Activated naive CD8-positive, alpha-beta T cell (primary cell): ENCODE results near the gene PNLDC1.
A peak's percentile ranks its signal among the peaks of the same experiment; 100 is the strongest.

Experiments
- H3K27ac Mint-ChIP-seq: one replicate; pipeline ENCODE4 v1.8.0; 2021; ENCODE audit warnings: mixed read lengths
- H3K27me3 Mint-ChIP-seq: one replicate; pipeline ENCODE4 v1.8.0; 2021; ENCODE audit warnings: mixed read lengths
- H3K36me3 Mint-ChIP-seq: one replicate; pipeline ENCODE4 v1.8.0; 2021; ENCODE audit warnings: mixed read lengths
- H3K4me1 Mint-ChIP-seq: one replicate; pipeline ENCODE4 v1.8.0; 2021; ENCODE audit warnings: low read depth, mixed read lengths
- H3K4me3 Mint-ChIP-seq: one replicate; pipeline ENCODE4 v1.8.0; 2021; ENCODE audit warnings: mild to moderate bottlenecking, mixed read lengths
- H3K9me3 Mint-ChIP-seq: one replicate; pipeline ENCODE4 v1.8.0; 2021; ENCODE audit warnings: low read depth, mixed read lengths

Gene PNLDC1

GRCh38 chr6:159800141-159800865 is at the start of gene PNLDC1:
TSS of gene PNLDC1 (plus strand) at chr6:159800276. CDS start at chr6:159800308, 32 bp downstream.
- Mint-ChIP-seq H3K9me3 (no peaks in the 10 kb centered on the region), H3K27ac (peak within 1 kb of the TSS; percentile 13), H3K4me3 (no peak within 1 kb of the TSS), H3K27me3 (no peaks in the 10 kb centered on the region), H3K36me3 (no peaks in the 10 kb centered on the region), H3K4me1 (peaks cover 26% of the 10 kb centered on the region)

- Mint-ChIP-seq H3K36me3 (peaks cover 3% of the 10 kb centered on the region), H3K4me3 (no peak overlapping the region), H3K27ac (no peak overlapping the region), H3K4me1 (no peaks in the 10 kb centered on the region), H3K9me3 (no peaks in the 10 kb centered on the region), H3K27me3 (no peaks in the 10 kb centered on the region)
These were observed 48.6 kb upstream of the PNLDC1 start for GRCh38 chr6:159751448-159751847.

DNA sequence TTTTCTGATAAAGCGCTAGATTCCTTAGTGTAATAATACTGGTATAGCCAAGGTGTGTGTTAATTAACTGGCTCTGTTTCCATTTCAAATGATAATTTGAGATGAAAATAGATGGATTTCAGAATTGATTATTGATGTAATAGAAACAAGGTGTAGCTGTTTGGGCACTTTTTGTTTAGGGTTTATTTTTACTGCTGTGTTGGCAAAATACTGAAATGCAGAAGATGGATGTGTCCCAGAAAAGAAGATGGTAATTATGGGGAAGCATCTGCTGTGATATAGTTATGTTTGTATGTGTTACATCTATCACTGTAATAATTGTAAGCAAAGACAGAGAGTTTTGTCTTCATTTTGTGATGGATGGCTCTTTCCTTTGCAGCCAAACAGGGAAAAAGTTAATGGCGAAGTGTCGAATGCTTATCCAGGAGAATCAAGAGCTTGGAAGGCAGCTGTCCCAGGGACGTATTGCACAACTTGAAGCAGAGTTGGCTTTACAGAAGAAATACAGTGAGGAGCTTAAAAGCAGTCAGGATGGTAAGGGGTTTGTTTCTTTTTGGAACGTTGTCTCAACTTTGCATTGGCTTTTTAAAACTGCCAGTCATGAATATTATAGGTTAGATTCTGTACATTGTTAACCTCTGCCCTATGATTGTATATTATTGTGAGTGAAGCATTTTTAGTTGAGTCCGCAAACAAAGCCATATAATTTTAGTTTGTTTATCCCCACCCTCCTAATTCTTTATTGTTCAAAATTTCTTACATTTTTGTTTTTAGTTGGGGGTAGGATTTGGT is 46.8 kb upstream of the PNLDC1 start:
- Mint-ChIP-seq H3K4me3 (no peak overlapping the region), H3K27ac (peak overlapping the region; percentile 43), H3K36me3 (peaks cover 3% of the 10 kb centered on the region), H3K27me3 (no peaks in the 10 kb centered on the region), H3K4me1 (no peaks in the 10 kb centered on the region), H3K9me3 (no peaks in the 10 kb centered on the region)

- H3K27me3 Mint-ChIP-seq = no peaks in the 10 kb centered on the region
- H3K4me1 Mint-ChIP-seq = peaks cover 4% of the 10 kb centered on the region
- H3K36me3 Mint-ChIP-seq = peaks cover 5% of the 10 kb centered on the region
- no peaks in the 10 kb centered on the region for H3K9me3 Mint-ChIP-seq
- H3K4me3 Mint-ChIP-seq = no peak overlapping the region
- H3K27ac Mint-ChIP-seq = no peak overlapping the region
These were observed 45.7 kb upstream of the PNLDC1 start for GRCh38 chr6:159754401-159754800.

GRCh38 chr6:159754959-159755914 is 44.8 kb upstream of the PNLDC1 start:
- no peaks in the 10 kb centered on the region for H3K27me3 Mint-ChIP-seq
- peak overlapping the region; percentile 36 for H3K27ac Mint-ChIP-seq
- no peak overlapping the region for H3K4me3 Mint-ChIP-seq
- H3K9me3 Mint-ChIP-seq = no peaks in the 10 kb centered on the region
- H3K36me3 Mint-ChIP-seq = peaks cover 8% of the 10 kb centered on the region
- peaks cover 10% of the 10 kb centered on the region for H3K4me1 Mint-ChIP-seq

DNA sequence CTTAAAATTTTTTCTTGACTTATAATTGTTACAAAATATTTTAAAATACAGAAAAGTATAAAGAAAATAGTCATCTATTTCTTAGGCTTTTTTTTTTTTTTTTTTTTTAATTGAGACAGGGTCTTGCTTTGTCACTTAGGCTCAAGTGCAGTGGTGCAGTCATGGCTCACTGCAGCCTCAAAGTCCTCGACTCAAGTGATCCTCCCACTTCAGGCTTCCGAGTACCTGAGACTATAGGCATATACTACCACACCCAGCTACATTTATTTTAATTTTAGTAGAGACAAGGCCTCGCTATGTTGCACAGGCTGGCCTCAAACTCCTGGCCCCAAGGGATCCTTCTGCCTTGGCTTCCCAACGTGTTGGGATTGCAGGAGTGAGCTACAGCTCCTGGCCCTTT is 43.6 kb upstream of the PNLDC1 start:
- no peak overlapping the region for H3K4me3 Mint-ChIP-seq
- H3K36me3 Mint-ChIP-seq = peaks cover 8% of the 10 kb centered on the region
- H3K9me3 Mint-ChIP-seq = no peaks in the 10 kb centered on the region
- H3K4me1 Mint-ChIP-seq = peaks cover 19% of the 10 kb centered on the region
- no peaks in the 10 kb centered on the region for H3K27me3 Mint-ChIP-seq
- peak overlapping the region; percentile 66 for H3K27ac Mint-ChIP-seq

GRCh38 chr6:159758031-159759001 is 41.8 kb upstream of the PNLDC1 start:
- H3K27ac Mint-ChIP-seq = peak overlapping the region; percentile 61
- peaks cover 24% of the 10 kb centered on the region for H3K4me1 Mint-ChIP-seq
- peaks cover 8% of the 10 kb centered on the region for H3K36me3 Mint-ChIP-seq
- H3K4me3 Mint-ChIP-seq = no peak overlapping the region
- no peaks in the 10 kb centered on the region for H3K27me3 Mint-ChIP-seq
- H3K9me3 Mint-ChIP-seq = no peaks in the 10 kb centered on the region

- Mint-ChIP-seq H3K4me3 (peak overlapping the region; percentile 64), H3K27ac (peak overlapping the region; percentile 72), H3K36me3 (peaks cover 8% of the 10 kb centered on the region), H3K9me3 (no peaks in the 10 kb centered on the region), H3K27me3 (no peaks in the 10 kb centered on the region), H3K4me1 (peaks cover 26% of the 10 kb centered on the region)
These were observed 40.4 kb upstream of the PNLDC1 start for GRCh38 chr6:159759645-159760044.

DNA sequence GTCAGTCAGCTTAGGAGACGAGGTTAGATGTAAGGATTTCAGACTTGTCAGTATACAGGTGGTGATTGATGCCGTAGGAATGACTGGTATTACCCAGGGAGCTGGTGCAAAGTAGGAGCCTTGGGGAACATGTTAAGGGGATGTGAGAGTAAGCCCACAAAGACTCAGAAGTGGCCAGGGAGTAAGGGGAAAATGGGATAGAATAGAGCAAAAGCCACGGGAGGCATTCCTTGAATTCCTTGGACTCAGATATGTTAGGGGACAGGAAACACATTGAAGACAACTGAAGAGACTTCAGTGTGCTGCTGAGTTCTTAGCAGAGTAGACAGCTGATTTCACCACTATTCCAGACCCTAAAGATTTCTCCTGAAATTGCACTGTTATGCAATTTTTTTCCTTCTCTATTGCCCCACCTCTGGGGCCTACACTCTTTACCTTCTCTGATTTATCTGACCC is 39.4 kb upstream of the PNLDC1 start:
- Mint-ChIP-seq H3K36me3 (peaks cover 7% of the 10 kb centered on the region), H3K4me3 (peak overlapping the region; percentile 94), H3K27me3 (no peaks in the 10 kb centered on the region), H3K4me1 (peaks cover 28% of the 10 kb centered on the region), H3K27ac (peak overlapping the region; percentile 95), H3K9me3 (no peaks in the 10 kb centered on the region)

GRCh38 chr6:159761129-159761872 is 38.8 kb upstream of the PNLDC1 start:
- no peaks in the 10 kb centered on the region for H3K9me3 Mint-ChIP-seq
- peak overlapping the region; percentile 94 for H3K4me3 Mint-ChIP-seq
- H3K36me3 Mint-ChIP-seq = peaks cover 7% of the 10 kb centered on the region
- H3K27me3 Mint-ChIP-seq = no peaks in the 10 kb centered on the region
- H3K4me1 Mint-ChIP-seq = peaks cover 28% of the 10 kb centered on the region
- peak overlapping the region; percentile 95 for H3K27ac Mint-ChIP-seq

DNA sequence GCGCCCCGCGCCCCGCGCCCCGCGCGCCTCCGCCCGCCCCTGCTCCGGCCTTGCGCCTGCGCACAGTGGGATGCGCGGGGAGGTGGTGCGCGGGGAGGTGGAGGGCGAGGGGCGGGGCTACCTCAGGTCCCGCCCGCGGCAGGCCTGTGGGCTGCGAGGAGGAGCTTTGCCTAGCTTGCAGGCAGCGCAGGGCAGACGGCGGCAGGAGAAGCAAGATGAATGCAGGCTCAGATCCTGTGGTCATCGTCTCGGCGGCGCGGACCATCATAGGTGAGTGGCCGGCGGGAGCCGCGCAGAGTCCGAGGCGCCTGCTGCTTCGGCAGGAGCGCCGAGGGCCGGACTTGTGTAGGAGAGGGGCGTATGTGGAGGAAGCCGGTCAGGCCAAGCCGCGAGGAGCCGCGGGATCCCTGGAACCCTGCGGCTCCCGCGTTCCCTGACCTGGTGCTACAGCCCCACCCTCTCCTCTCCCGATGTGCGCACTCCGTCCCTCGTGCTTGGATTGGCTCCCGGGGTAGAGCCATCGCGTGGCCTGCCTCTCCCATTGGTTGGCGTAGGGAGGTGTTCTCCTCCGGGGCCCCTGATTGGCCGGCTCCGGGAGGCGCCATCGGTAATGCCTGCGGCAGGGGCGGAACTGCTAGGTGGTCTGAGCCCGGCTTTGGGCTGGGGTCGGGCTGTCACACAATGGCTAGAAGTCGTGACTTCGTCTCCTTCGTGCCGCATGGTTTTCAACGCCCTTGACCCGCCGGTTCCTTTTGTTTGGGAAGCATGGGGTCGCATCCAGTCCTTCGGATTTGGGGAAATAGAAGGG is 38.0 kb upstream of the PNLDC1 start, which contains the start of gene ACAT2:
Gene ACAT2, plus strand, starts transcription at position 173 of the 808 bp plus-strand sequence. Its CDS starts 43 bp downstream, at position 216.
- peaks cover 7% of the 10 kb centered on the region for H3K36me3 Mint-ChIP-seq
- H3K4me1 Mint-ChIP-seq = peaks cover 28% of the 10 kb centered on the region
- H3K27me3 Mint-ChIP-seq = no peaks in the 10 kb centered on the region
- no peaks in the 10 kb centered on the region for H3K9me3 Mint-ChIP-seq
- H3K27ac Mint-ChIP-seq = peak within 1 kb of the TSS; percentile 95
- peak within 1 kb of the TSS; percentile 94 for H3K4me3 Mint-ChIP-seq

GRCh38 chr6:159762681-159763293 is 37.3 kb upstream of the PNLDC1 start:
- Mint-ChIP-seq H3K4me3 (peak overlapping the region; percentile 94), H3K27me3 (no peaks in the 10 kb centered on the region), H3K36me3 (peaks cover 10% of the 10 kb centered on the region), H3K4me1 (peaks cover 28% of the 10 kb centered on the region), H3K9me3 (no peaks in the 10 kb centered on the region), H3K27ac (peak overlapping the region; percentile 91)
